DMS114 treated with DMSO at 0.1 percent for 48 hours (cell line): ENCODE measurements around the gene VPS18.
"Not testable (repeated sequence)": the region's sequence is repeated elsewhere in the genome, so short reads cannot be mapped to it uniquely, and the experiment has no call there.

Source experiments
- DNase-seq: peaks from one replicate; lab custom pipeline; 2025; ENCODE audit not compliant: unreplicated experiment; lab: John Stamatoyannopoulos, UW

Gene VPS18, protein sequence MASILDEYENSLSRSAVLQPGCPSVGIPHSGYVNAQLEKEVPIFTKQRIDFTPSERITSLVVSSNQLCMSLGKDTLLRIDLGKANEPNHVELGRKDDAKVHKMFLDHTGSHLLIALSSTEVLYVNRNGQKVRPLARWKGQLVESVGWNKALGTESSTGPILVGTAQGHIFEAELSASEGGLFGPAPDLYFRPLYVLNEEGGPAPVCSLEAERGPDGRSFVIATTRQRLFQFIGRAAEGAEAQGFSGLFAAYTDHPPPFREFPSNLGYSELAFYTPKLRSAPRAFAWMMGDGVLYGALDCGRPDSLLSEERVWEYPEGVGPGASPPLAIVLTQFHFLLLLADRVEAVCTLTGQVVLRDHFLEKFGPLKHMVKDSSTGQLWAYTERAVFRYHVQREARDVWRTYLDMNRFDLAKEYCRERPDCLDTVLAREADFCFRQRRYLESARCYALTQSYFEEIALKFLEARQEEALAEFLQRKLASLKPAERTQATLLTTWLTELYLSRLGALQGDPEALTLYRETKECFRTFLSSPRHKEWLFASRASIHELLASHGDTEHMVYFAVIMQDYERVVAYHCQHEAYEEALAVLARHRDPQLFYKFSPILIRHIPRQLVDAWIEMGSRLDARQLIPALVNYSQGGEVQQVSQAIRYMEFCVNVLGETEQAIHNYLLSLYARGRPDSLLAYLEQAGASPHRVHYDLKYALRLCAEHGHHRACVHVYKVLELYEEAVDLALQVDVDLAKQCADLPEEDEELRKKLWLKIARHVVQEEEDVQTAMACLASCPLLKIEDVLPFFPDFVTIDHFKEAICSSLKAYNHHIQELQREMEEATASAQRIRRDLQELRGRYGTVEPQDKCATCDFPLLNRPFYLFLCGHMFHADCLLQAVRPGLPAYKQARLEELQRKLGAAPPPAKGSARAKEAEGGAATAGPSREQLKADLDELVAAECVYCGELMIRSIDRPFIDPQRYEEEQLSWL

GRCh38 chr15:40893733-40894680, at the start of gene VPS18:
VPS18 (plus strand) TSS chr15:40894450; CDS start chr15:40894769, 319 bp downstream.
- peak; percentile 93 for DNase-seq

DNA sequence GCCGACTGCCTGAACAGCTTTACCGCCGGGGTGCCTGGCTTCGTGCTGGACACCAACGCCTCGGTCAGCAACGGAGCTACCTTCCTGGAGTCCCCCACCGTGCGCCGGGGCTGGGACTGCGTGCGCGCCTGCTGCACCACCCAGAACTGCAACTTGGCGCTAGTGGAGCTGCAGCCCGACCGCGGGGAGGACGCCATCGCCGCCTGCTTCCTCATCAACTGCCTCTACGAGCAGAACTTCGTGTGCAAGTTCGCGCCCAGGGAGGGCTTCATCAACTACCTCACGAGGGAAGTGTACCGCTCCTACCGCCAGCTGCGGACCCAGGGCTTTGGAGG, 49.6 kb upstream of the VPS18 start:
- DNase-seq = no peak

GRCh38 chr15:40845036-40845435, 49.2 kb upstream of the VPS18 start:
- no peak for DNase-seq

GRCh38 chr15:40845511-40846284, 48.6 kb upstream of the VPS18 start:
- DNase-seq = no peak

DNA sequence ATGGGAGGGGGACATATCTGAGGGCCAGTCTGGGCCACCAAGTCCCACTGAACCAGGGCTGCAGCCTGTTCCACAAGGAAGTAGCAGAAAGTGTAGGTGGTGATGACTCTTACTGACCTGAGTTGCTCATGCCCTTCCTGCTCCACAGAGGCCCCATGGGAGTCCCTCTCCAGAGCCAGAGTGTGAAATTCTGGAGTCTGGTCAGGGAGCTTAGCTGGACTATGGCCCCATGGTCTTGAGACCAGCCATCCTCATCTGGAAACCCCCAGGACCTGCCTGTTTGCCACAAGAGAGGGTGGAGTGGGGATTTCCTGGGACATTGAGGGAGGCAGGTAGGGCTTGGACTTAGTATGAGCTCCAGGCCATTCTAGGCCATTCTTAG, 47.4 kb upstream of the VPS18 start:
- DNase-seq = no peak

DNA sequence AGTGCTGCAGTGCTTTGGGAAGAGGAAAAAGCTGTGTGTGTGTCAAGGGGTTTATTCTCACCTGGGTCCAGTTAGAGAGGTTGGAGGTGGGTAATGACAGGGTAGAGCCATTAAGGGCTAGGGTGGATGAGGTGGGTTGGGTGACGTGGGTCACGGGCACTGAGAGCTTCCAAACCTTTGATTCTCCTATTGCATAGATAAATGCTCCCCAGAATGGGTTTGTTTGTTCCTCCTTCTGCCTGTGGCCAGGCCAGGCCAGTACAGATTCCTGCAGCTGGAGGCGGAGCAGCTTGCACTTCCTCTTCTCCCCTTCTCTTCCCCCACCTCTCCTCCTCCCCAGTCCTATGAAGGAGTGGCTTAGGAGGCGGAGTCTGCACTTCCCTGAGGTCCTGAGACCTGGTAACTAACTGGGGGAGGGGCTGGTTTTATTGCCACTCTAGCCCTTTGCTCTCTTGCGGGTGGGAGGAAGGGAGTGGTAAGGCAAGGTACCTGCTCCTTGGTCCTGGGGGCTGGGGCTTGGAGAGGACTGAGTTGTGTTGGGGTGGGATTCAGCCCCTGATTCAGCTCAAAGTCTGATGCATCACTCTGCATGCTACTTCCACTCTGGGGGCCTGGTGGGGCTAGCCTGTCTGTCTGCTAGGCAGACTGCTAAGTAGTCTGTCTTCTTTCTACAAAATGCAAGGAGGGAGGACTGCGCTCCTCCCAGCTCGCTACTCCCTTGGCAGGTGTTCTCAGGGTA, 46.9 kb upstream of the VPS18 start:
- DNase-seq = no peak

DNA sequence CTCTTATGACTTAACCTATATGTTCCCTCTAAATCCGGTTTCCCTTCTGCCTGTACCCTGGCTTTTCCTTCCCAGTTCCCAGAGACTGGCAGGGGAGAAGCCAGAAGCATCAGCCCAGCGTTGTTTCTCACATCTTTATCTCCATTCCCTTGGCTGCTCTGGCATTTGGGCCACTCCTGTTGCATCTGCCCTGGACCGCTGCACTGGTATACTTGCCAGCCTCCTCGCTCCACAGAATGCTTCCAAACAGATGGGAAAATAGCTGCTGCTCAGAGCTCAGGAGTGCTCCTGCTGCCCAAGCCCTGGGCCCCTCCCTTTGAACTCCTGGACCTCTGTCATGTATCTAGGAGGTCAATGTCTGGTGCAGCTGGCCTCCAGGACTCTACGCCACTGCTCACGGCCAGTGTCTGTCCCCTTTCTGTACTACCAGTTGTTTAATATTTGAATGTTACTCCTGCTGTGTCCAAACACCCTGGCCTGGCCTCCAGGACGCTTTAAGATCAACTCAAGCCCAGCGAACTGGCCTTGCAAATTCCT, 43.6 kb upstream of the VPS18 start:
- no peak for DNase-seq

DNA sequence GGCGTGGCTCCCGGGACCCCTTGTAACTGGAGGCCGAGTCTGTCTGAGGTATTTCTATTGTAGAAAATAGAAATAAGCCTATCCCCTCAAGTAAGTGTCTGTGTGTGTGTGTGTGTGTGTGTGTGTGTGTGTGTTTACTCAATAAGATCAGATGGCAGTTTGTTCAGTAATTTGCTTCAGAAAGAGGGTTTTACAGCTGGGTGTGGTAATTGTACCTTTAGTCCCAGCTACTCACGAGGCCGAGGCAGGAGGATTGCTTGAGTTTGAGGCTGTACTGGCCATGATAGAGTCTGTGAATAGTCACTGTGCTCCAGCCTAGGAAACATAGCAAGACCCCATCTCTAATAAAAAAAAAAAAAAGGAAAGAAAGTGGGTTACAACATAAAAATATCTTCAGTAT, 41.7 kb upstream of the VPS18 start:
- no peak for DNase-seq

GRCh38 chr15:40853241-40853890, 40.9 kb upstream of the VPS18 start:
- no peak for DNase-seq

DNA sequence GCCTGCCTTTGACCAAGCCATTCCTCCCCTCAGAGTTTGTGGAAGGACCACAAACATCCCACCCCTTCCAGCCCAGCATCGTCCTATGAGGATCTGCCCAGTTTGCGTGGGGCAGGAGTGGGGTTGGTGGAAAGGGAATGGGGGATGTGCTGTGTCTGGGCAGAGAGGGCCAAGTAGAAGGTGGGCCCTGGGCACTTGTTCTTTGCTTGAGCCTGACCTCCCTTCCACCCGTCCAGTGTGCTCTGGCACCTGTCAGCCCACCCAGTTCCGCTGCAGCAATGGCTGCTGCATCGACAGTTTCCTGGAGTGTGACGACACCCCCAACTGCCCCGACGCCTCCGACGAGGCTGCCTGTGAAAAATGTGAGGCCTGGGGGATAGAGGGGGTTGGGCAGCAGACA, 40.1 kb upstream of the VPS18 start:
- no peak for DNase-seq

DNA sequence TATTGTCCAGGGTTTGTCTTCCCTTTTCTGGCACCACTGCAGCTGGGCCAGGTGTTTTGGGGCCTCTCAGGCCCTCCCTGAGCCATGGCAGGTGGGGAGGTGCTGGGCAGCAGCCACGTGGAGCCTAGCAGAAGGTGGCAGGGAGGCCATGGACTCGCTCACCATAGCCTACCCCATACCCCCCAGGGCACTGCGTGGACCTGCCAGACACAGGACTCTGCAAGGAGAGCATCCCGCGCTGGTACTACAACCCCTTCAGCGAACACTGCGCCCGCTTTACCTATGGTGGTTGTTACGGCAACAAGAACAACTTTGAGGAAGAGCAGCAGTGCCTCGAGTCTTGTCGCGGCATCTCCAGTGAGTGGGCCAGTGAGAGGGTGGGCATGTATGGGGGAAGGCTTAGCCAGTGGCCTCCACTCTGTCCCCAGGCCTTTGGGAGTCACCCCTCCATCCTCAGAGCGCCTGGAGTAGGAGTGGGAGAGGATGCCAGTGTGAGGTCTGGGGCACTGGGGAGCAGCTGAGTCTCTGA, 38.5 kb upstream of the VPS18 start:
- DNase-seq = no peak

GRCh38 chr15:40856746-40857145, 37.5 kb upstream of the VPS18 start:
- DNase-seq = no peak

DNA sequence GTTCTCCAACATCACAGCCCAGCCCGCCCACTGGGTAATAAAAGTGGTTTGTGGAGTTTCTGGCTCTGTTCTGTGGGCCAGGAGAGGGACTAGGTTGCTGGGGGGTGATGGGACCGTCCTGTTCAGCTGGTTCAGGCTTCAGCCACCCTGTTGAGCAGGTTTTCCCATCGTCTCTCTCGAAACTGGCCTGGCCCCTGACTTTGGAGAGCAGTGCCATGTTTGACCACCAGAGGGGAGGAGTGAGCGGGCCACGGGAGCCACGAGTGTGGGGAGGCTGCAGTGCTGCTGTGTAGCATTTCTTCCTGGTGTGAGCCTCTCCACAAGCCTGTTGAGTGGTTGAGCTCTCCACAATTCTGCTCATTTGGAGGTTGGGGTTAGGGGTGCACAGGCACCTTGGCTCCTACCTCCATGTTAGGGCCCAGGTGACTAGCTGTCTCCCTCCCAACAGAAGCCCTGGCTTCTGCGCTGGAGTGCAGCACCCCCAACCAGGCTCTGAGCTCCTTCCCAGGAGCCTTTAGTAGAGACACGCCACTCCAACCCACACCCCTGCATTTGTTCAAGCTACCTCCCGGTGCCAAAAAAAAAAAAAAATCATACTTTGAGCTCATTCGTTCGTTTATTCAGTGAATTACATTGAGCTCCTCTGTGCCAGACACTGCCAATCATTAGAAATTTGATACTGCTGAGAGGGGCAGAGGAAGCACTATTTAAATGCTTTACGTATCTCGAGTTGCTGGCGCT, 36.5 kb upstream of the VPS18 start:
- peak; percentile 42 for DNase-seq

DNA sequence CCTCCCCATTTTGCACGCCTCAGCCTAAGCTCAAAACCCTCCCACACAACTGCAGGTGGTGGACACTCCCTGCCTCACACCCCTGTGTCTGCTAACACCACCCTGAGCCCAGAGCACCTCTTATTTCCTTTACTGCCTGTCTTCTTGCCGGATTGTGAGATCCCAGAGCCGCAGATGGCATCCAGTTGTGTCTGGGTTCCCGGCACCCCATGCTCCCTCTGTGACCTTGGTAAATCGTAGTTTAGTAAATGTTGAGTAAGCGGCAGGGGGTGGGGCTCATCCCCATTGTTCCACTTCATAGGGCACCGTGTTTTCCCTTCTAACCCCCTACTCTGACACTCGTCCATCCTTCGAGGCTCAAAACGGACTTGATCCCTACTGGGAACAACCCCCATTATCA, 35.5 kb upstream of the VPS18 start:
- no peak for DNase-seq

DNA sequence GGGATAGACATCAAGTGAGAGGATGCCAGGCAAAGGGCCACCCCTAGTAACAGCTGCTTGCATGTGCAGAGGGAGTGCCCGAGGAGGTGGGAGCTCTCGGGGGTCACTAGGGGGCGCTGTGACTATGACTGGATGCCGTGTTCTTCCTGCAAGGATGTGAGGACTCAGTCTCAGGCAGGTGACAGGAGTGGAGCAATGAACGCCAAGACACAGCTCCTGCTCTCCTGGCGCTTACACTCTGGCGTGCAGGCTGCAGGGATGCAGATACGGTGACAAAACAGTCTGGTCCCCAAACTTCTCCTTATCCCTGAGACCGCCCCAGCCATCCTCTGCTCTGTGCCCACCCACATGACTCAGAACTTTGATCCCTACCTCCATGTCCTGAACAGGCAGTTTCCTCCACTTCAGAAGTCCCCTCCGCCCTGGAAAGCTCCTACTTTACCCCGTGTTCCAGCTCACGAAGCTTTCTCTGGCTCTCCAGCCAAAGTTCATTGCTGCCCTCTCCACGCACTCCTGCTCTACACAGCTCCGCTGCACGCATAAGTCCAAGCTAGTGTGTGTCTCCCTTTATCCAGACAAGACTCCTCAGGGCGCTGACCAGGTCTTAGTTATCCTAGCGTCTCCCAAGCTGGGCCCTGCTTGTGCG, 34.9 kb upstream of the VPS18 start:
- DNase-seq = peak; percentile 27

- DNase-seq = not testable (repeated sequence)
These were observed 33.1 kb upstream of the VPS18 start for GRCh38 chr15:40861147-40861546.

- no peak for DNase-seq
These were observed 30.5 kb upstream of the VPS18 start for GRCh38 chr15:40863660-40864270.
